H1 (cell line): ENCODE measurements around the gene KNDC1. TPM values are rescaled to one million over a fixed set of nuclear protein-coding genes. Genes with fewer than 3 reads are reported as not detected.
A peak's percentile ranks its signal among the peaks of the same experiment; 100 is the strongest.

Experiments
- CTCF ChIA-PET: fragments of 300-600 bp; sonication (Branson Sonifier 250); formaldehyde crosslinking; loops from one replicate; lab custom pipeline; 2021; ENCODE audit not compliant: partially characterized antibody; lab: Charles Lee
- POLR2A ChIA-PET: fragments of 300-600 bp; sonication (Branson Sonifier 250); formaldehyde crosslinking; loops from one replicate; lab custom pipeline; 2021; ENCODE audit warnings: inconsistent platforms; ENCODE audit not compliant: partially characterized antibody; lab: Charles Lee
- DNase-seq, 2 experiments: peaks; one replicate each; pipeline versions ENCODE4 v3.0.0 to v3.0.0-alpha.2; 2010 to 2022; ENCODE audit warnings: low spot score in 2 of 2, low read depth in 1 of 2, mixed read lengths in 1 of 2
- FAIRE-seq: peaks from 2 replicates; lab custom pipeline; 2011; peaks lifted over from hg19 to GRCh38; lab: Jason Lieb, UNC
- H2AFZ ChIP-seq: 2 replicates; pipeline ENCODE4 v1.8.1; 2012; ENCODE audit warnings: low read length, inconsistent platforms
- H2AK5ac ChIP-seq: 2 replicates; pipeline ENCODE4 v1.6.1; 2013; ENCODE audit warnings: low read depth, low read length
- H2BK120ac ChIP-seq: replicated peaks from 2 replicates; pipeline ENCODE3; 2013; ENCODE audit warnings: low read depth, low read length, inconsistent platforms
- H2BK12ac ChIP-seq: 2 replicates; pipeline ENCODE4 v1.6.1; 2013; ENCODE audit warnings: low read depth, low read length
- H2BK15ac ChIP-seq: 2 replicates; pipeline ENCODE4 v1.6.1; 2013; ENCODE audit warnings: low read length
- H2BK20ac ChIP-seq: 2 replicates; pipeline ENCODE4 v1.6.1; 2013; ENCODE audit warnings: low read length
- H2BK5ac ChIP-seq: 2 replicates; pipeline ENCODE4 v1.6.1; 2013; ENCODE audit warnings: low read depth, low read length
- H3K14ac ChIP-seq: 2 replicates; pipeline ENCODE4 v1.6.1; 2013; ENCODE audit warnings: inconsistent platforms; ENCODE audit not compliant: insufficient read length
- H3K18ac ChIP-seq: 2 replicates; pipeline ENCODE4 v1.6.1; 2013; ENCODE audit warnings: low read length; ENCODE audit errors: extremely low read depth
- H3K23ac ChIP-seq: 2 replicates; pipeline ENCODE4 v1.6.1; 2013; ENCODE audit warnings: inconsistent platforms; ENCODE audit not compliant: insufficient read length
- H3K23me2 ChIP-seq: 2 replicates; pipeline ENCODE4 v1.6.1; 2013; ENCODE audit warnings: low read depth, low read length
- H3K27ac ChIP-seq: 2 replicates; pipeline ENCODE4 v1.6.1; 2011; ENCODE audit warnings: low read depth, low read length, inconsistent platforms
- H3K27me3 ChIP-seq, 4 experiments: replicated peaks in 1 of 4; 1 replicate in 1 of 4; 2 replicates in 3 of 4; pipeline versions ENCODE4 v1.6.1 to v1.8.1; 2011 to 2013; ENCODE audit warnings: low read length in 3 of 4, mild to moderate bottlenecking in 3 of 4, inconsistent platforms in 2 of 4, mixed read lengths in 2 of 4, moderate library complexity in 1 of 4; ENCODE audit not compliant: control insufficient read depth in 3 of 4, insufficient read depth in 3 of 4; ENCODE audit errors: extremely low read depth in 1 of 4
- H3K36me3 ChIP-seq, 4 experiments: 2 replicates each; pipeline versions ENCODE4 v1.6.1 to v1.8.1; 2011 to 2013; ENCODE audit warnings: mild to moderate bottlenecking in 4 of 4, low read length in 3 of 4, moderate library complexity in 2 of 4, control low read depth in 1 of 4, inconsistent platforms in 1 of 4; ENCODE audit not compliant: insufficient read depth in 4 of 4, control insufficient read depth in 2 of 4
- H3K4ac ChIP-seq: replicated peaks from 2 replicates; pipeline ENCODE3; 2013; ENCODE audit warnings: low read length, low read depth, mixed read lengths, inconsistent platforms; ENCODE audit not compliant: insufficient read length
- H3K4me1 ChIP-seq, 4 experiments: replicated peaks in 1 of 4; 1 replicate in 1 of 4; 2 replicates in 3 of 4; pipeline versions ENCODE4 v1.6.1 to v1.8.1; 2011 to 2013; ENCODE audit warnings: low read length in 3 of 4, inconsistent platforms in 2 of 4, mixed read lengths in 1 of 4; ENCODE audit not compliant: insufficient read depth in 4 of 4, control insufficient read depth in 3 of 4
- H3K4me2 ChIP-seq, 2 experiments: 2 replicates each; pipeline versions ENCODE4 v1.6.1 to v1.8.1; 2011 to 2013; ENCODE audit warnings: low read depth in 2 of 2, low read length in 2 of 2, control low read depth in 1 of 2, inconsistent platforms in 1 of 2, mild to moderate bottlenecking in 1 of 2; ENCODE audit not compliant: insufficient read depth in 1 of 2
- H3K4me3 ChIP-seq, 4 experiments: fragments of 200-600, 300-600 bp in 1 of 4; sonication (generic), shearing (Covaris generic), sonication (Bioruptor Twin) in 1 of 4; 2 replicates each; pipeline versions ENCODE4 v1.5.1 to v1.8.1; 2011 to 2016; ENCODE audit warnings: low read length in 4 of 4, low read depth in 3 of 4, control low read depth in 2 of 4, inconsistent platforms in 2 of 4, mild to moderate bottlenecking in 2 of 4, mixed read lengths in 1 of 4, moderate library complexity in 1 of 4; ENCODE audit not compliant: insufficient read depth in 2 of 4; ENCODE audit errors: extremely low read depth in 1 of 4
- H3K56ac ChIP-seq: replicated peaks from 2 replicates; pipeline ENCODE3; 2013; ENCODE audit warnings: low read depth, mild to moderate bottlenecking, mixed read lengths, low read length, inconsistent platforms; ENCODE audit not compliant: insufficient read length
- H3K79me1 ChIP-seq: 2 replicates; pipeline ENCODE4 v1.6.1; 2013; ENCODE audit warnings: low read depth, low read length, control low read depth
- H3K79me2 ChIP-seq, 2 experiments: 2 replicates each; pipeline versions ENCODE4 v1.6.1 to v1.8.1; 2012 to 2013; ENCODE audit warnings: low read length in 2 of 2, mild to moderate bottlenecking in 2 of 2, inconsistent platforms in 1 of 2; ENCODE audit not compliant: insufficient read depth in 2 of 2, control insufficient read depth in 1 of 2
- H3K9ac ChIP-seq, 4 experiments: replicated peaks in 1 of 4; 1 replicate in 1 of 4; 2 replicates in 3 of 4; pipeline versions ENCODE4 v1.6.1 to v1.8.1; 2011 to 2013; ENCODE audit warnings: low read depth in 3 of 4, low read length in 3 of 4, control low read depth in 2 of 4, mild to moderate bottlenecking in 2 of 4, moderate library complexity in 2 of 4, inconsistent platforms in 1 of 4; ENCODE audit errors: extremely low read depth in 1 of 4
- H3K9me3 ChIP-seq, 2 experiments: 2 replicates each; pipeline versions ENCODE4 v1.6.1 to v1.8.1; 2012 to 2013; ENCODE audit warnings: mild to moderate bottlenecking in 2 of 2, moderate library complexity in 2 of 2, control low read depth in 1 of 2, inconsistent platforms in 1 of 2, low read depth in 1 of 2, low read length in 1 of 2, mixed read lengths in 1 of 2; ENCODE audit not compliant: insufficient read depth in 2 of 2
- H4K20me1 ChIP-seq, 2 experiments: replicated peaks in 1 of 2; 2 replicates each; pipeline versions ENCODE3 to v1.8.1; 2011 to 2013; ENCODE audit warnings: inconsistent platforms in 2 of 2, low read length in 2 of 2, mild to moderate bottlenecking in 1 of 2; ENCODE audit not compliant: insufficient read depth in 2 of 2, control insufficient read depth in 1 of 2
- H4K5ac ChIP-seq: 2 replicates; pipeline ENCODE4 v1.6.1; 2013; ENCODE audit warnings: low read length, low read depth, mixed read lengths, inconsistent platforms; ENCODE audit not compliant: insufficient read length
- H4K8ac ChIP-seq: 2 replicates; pipeline ENCODE4 v1.8.0; 2013; ENCODE audit warnings: mild to moderate bottlenecking, moderate library complexity, low read length, inconsistent platforms; ENCODE audit not compliant: insufficient read depth; ENCODE audit errors: extremely low read depth
- H4K91ac ChIP-seq: replicated peaks from 2 replicates; pipeline ENCODE3; 2013; ENCODE audit warnings: low read length, mixed read lengths, inconsistent platforms; ENCODE audit not compliant: insufficient read length
- CEBPB ChIP-seq: IDR thresholded peaks from 2 replicates; pipeline ENCODE4 v1.6.1; 2012; ENCODE audit warnings: low read depth, low read length
- CTCF ChIP-seq, 3 experiments: IDR thresholded peaks; 1 replicate in 2 of 3; 2 replicates in 1 of 3; pipeline versions ENCODE4 v1.5.1 to v1.6.1; 2011; ENCODE audit warnings: low read length in 3 of 3, mild to moderate bottlenecking in 3 of 3, inconsistent platforms in 2 of 3, low read depth in 1 of 3, moderate library complexity in 1 of 3; ENCODE audit not compliant: insufficient read depth in 1 of 3; ENCODE audit errors: control extremely low read depth in 1 of 3
- GABPA ChIP-seq: IDR thresholded peaks from 2 replicates; pipeline ENCODE4 v1.6.1; 2011; ENCODE audit warnings: mild to moderate bottlenecking, low read length, moderate library complexity, borderline replicate concordance; ENCODE audit not compliant: insufficient read depth
- RFX5 ChIP-seq: IDR thresholded peaks from 2 replicates; pipeline ENCODE4 v1.6.1; 2011; ENCODE audit warnings: low read depth, low read length, improper control_type of control experiment, borderline replicate concordance
- SIN3A ChIP-seq, 2 experiments: IDR thresholded peaks in 1 of 2; conservative IDR thresholded peaks in 1 of 2; 2 replicates each; pipeline ENCODE4 v1.6.1; 2011 to 2012; ENCODE audit warnings: low read length in 2 of 2, improper control_type of control experiment in 1 of 2, low read depth in 1 of 2, mild to moderate bottlenecking in 1 of 2
- WGBS, 2 experiments: shearing (Covaris generic) in 1 of 2; methylation state at CpG; one replicate each; pipeline versions ENCODE4 v1.1.6 to v1.1.7; 2013 to 2015; ENCODE audit warnings: low lambda C conversion rate in 2 of 2, mixed read lengths in 2 of 2, inconsistent platforms in 1 of 2, low coverage in 1 of 2, missing lambda C conversion rate in 1 of 2; ENCODE audit not compliant: insufficient replicate concordance in 2 of 2, insufficient coverage in 1 of 2, insufficient read length in 1 of 2; ENCODE audit errors: extremely low coverage in 1 of 2, missing lambda C conversion rate in 1 of 2; 5-methylcytosine and 5-hydroxymethylcytosine counted together
- polyA plus RNA-seq, 7 experiments: library from polyadenylated mRNA; depleted of rRNA in 3 of 7; stranded (reverse) in 5 of 7; unstranded in 2 of 7; fragments of >200 nt in 5 of 7; fragments of 200-250 nt in 2 of 7; gene quantifications; 1 replicate in 5 of 7; 2 replicates in 1 of 7; 4 replicates in 1 of 7; pipeline versions ENCODE4 v1.2.1 to v1.2.3, GENCODE V29; 2011 to 2013; ENCODE audit warnings: missing spikeins in 2 of 7, mixed read lengths in 2 of 7
- total RNA-seq: library from RNA; stranded (reverse); fragmentation: NEBNext Ultra II Directional; extraction: Animal tissue kit (Norgen Biotek cat#: 25700); gene quantifications from 2 replicates; pipeline ENCODE4 v1.2.1, GENCODE V29; 2021

KNDC1 gene
- total and polyA plus RNA-seq, 2 of the 8 experiments (the other 6 are each of a cell fraction or from before 2014, with no cell fraction given): 7.5 to 16.7 TPM

GRCh38 chr10:133214468-133215410 is 54.7 kb downstream of the KNDC1 start:
- Histone ChIP-seq H3K4me3 (no peak overlapping the region), H2BK15ac (no peak overlapping the region), H2BK5ac (no peak overlapping the region), H3K4me1 (peaks cover 0 to 10% (median 9%) of the 10 kb centered on the region in 4 experiments; a peak in 6 of 7 replicates), H3K23ac (no peak overlapping the region), H2BK20ac (no peak overlapping the region), H2BK12ac (no peak overlapping the region), H3K4me2 (no peak overlapping the region), H4K8ac (no peak overlapping the region), H3K18ac (no peak overlapping the region), H3K14ac (no peak overlapping the region), H4K20me1 (peaks cover 0 to 7% of the 10 kb centered on the region in 2 experiments), H4K5ac (no peak overlapping the region), H2BK120ac (no peak overlapping the region), H2AK5ac (no peak overlapping the region), H4K91ac (no peak overlapping the region), H2AFZ (no peak overlapping the region), H3K79me2 (no peaks in the 10 kb centered on the region), H3K9ac (no peak overlapping the region), H3K56ac (no peak overlapping the region), H3K9me3 (peaks cover 0 to 4% of the 10 kb centered on the region in 2 experiments; a peak in 1 of 4 replicates), H3K27ac (no peak overlapping the region), H3K4ac (no peak overlapping the region), H3K36me3 (no peaks in the 10 kb centered on the region; a peak in 3 of 8 replicates), H3K27me3 (no peaks in the 10 kb centered on the region), H3K23me2 (peaks cover 2% of the 10 kb centered on the region; the same call in 1 of the 2 replicates), H3K79me1 (no peaks in the 10 kb centered on the region)
- TF ChIP-seq RFX5 (no peak), CEBPB (no peak), GABPA (no peak), SIN3A (conservative IDR thresholded peaks at IDR 0.05 in 1 of 2, IDR thresholded peaks at IDR 0.05 in 1 of 2; ENCODE audit: low read depth in 1 of 2, low read length in 2 of 2) (no peak), CTCF (IDR thresholded peaks at IDR 0.05; ENCODE audit: control extremely low read depth in 1 of 3, insufficient read depth in 1 of 3, low read depth in 1 of 3, low read length in 3 of 3) (peak in 1 of 3 experiments; percentile 4; a peak in 1 of 4 replicates)
- CTCF ChIA-PET: interaction anchor here (0.7 to 1.6 kb wide), 5 partner anchors 10 to 90 kb away, joined by 3 to 9 read pairs (median 3); no protein-coding TSS in a partner anchor
- FAIRE-seq (no peak), DNase-seq (no peak)
- POLR2A ChIA-PET: interaction anchor here (1.0 to 1.5 kb wide), 3 partner anchors 10 to 19 kb away, joined by 3 read pairs; no protein-coding TSS in a partner anchor
- 92% methylated on average over 19 of the region's 28 CpGs; no CpG with 5 or more reads in 1 of the 2 experiments for WGBS, 2 experiments
